Pulmonary artery endothelial cell (primary cell): ENCODE data around the gene CYP21A2. TPM values are rescaled to one million over a fixed set of nuclear protein-coding genes. Genes with fewer than 3 reads are reported as not detected.
"Not testable (repeated sequence)": the region's sequence is repeated elsewhere in the genome, so short reads cannot be mapped to it uniquely, and the experiment has no call there.

Source experiments
- DNase-seq: peaks from one replicate; pipeline ENCODE4 v3.0.0-alpha.2; 2011; ENCODE audit warnings: low read depth, low spot score
- total RNA-seq: library from RNA; depleted of rRNA; stranded (reverse); fragments of >200 nt; gene quantifications from 2 replicates; pipeline ENCODE4 v1.2.3, GENCODE V29; 2014

The CYP21A2 gene
- total RNA-seq, 1 donor from 2014 or later: not detected

DNA sequence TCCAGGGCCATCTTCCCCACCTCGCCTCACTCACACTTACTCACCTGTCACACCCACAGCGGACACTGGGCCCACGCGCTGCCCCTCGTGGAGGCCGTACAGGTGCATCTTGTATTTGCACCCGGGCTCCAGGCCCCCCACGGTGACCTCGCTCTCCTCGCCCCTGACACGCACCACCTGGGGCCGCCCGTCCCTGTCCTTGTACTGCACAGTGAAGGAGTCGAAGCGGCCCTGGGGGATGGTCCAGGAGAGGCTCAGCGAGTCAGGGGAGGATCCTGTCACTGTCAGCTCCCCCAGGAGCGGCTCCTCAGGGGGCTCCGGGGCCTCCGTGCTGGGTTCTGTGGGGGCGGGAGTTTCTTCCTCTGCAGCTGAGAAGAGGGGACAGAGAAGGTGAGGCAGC is 14.4 kb downstream of the CYP21A2 start:
- DNase-seq: not testable (repeated sequence)

DNA sequence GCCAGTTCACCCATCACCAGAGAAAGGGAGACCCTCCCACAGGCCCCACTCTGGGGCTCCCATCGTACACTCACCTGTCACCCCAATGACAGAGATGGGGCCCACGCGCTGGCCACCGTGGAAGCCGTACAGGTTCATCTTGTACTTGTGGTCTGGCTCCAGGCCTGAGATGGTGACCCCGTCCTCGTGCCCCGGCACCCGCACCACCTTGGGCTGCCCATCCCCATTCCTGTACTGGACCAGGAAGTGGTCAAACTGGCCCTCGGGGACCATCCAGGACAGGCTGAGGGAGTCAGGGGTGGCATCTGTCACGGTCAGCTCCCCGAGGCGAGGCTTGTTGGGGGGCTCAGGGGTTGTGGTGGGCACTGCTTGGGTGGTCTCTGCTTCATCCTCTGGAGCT is 15.1 kb downstream of the CYP21A2 start:
- not testable (repeated sequence) for DNase-seq

DNA sequence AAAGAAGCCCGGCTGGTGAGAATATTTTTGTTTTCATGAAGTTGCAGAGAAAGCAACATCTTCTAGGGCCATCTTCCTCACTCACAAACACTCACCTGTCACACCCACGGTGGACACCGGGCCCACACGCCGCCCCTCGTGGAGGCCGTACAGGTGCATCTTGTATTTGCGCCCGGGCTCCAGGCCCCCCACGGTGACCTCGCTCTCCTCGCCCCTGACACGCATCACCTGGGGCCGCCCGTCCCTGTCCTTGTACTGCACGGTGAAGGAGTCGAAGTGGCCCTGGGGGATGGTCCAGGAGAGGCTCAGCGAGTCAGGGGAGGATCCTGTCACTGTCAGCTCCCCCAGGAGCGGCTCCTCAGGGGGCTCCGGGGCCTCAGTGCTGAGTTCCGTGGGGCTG is 17.5 kb downstream of the CYP21A2 start:
- DNase-seq: not testable (repeated sequence)

DNA sequence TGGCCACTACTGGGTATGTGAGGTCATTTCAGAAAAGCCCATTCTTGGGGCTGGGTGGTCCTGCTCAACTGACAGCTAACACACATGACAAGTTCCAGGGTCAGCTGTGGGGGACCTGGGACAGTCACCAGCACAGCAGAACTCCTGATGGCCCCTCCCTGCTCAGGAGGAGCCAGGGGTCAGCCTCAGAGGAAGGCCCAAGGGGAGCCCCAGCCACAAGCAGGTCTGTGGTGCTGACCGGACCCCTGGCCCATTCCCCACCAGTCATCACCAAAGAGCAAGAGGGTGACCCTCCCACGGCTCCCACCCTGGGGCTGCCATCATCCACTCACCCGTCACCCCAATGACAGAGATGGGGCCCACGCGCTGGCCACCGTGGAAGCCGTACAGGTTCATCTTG is 18.0 kb downstream of the CYP21A2 start:
- DNase-seq: no peak

DNA sequence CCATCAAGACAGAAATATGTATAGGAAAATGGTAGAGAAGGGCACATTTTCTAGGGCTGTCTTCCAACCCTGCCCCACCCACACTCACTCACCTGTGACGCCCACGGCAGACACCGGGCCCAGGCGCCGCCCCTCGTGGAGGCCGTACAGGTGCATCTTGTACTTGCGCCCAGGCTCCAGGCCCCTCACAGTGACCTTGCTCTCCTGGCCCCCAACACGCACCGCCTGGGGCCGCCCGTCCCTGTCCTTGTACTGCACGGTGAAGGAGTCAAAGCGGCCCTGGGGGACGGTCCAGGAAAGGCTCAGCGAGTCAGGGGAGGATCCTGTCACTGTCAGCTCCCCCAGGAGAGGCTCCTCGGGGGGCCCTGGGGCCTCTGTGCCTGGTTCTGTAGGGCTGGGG is 19.8 kb downstream of the CYP21A2 start:
- no peak for DNase-seq

DNA sequence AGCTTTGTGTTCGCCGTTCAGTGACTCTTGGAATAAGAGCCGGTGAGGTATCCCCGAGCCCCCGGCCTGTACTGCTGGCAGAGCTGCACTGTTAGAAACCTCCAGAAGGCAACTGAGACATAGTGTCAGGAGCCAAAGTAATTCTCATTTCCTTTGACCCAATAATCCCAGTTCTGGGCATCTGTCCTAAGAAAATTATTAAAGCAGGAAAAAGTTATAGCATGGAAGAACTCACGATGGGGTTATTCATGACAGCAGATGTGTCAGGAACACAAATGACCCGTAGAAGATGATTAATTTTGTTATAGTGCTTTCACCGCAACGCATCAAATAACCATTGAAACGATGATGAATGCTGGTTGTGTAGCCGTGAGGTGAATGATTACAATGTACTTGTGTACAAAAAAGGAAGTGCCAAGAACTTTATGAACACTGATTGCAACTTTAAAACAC is 20.3 kb downstream of the CYP21A2 start:
- DNase-seq: peak; percentile 60

DNA sequence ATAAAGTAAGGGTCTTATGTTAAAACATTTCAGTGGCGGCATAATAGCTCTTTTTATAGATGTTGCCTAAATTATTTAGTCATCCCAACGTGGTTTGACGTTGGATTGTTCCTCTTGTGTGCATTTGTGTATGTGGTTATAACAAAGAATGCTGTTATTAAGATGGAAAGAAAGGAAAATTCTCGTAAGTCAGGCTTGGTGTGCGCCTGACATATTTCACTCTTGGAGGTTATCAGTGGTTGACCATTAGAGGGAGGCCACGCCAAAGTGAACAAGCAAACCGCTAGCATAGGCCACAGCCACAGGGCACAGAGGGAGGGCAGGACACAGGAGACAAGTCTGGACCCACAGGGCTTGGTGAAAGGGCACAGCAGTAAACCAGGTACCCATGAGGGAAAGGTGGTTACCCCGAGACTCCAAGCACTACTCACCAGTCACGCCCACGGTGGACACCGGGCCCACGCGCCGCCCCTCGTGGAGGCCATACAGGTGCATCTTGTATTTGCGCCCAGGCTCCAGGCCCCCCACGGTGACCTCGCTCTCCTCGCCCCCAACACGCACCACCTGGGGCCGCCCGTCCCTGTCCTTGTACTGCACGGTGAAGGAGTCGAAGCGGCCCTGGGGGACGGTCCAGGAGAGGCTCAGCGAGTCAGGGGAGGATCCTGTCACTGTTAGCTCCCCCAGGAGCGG is 22.9 kb downstream of the CYP21A2 start:
- DNase-seq: no peak

DNA sequence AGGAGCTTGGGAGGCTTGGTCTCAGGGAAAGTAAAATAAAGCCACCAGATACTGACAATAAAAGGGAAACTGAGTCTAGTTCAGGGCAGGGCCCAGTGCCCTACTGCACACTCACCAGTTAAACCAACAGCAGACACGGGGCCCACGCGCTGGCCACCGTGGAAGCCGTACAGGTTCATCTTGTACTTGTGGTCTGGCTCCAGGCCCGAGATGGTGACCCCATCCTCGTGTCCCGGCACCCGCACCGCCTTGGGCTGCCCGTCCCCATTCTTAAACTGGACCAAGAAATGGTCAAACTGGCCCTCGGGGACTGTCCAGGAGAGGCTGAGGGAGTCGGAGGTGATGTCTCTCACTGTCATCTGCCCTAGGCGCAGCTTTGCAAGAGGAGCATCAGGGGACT is 26.5 kb downstream of the CYP21A2 start:
- no peak for DNase-seq

DNA sequence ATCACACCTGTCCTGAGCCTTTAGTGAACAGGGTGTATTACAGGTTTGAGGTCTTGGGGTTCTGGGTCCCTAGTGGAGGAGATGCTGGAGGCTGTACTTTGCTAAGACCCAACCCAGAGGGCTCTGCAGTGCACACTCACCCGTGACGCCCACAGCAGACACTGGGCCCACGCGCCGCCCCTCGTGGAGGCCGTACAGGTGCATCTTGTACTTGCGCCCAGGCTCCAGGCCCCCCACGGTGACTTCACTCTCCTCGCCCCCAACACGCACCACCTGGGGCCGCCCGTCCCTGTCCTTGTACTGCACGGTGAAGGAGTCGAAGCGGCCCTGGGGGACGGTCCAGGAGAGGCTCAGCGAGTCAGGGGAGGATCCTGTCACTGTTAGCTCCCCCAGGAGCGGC is 29.3 kb downstream of the CYP21A2 start:
- DNase-seq: not testable (repeated sequence)

DNA sequence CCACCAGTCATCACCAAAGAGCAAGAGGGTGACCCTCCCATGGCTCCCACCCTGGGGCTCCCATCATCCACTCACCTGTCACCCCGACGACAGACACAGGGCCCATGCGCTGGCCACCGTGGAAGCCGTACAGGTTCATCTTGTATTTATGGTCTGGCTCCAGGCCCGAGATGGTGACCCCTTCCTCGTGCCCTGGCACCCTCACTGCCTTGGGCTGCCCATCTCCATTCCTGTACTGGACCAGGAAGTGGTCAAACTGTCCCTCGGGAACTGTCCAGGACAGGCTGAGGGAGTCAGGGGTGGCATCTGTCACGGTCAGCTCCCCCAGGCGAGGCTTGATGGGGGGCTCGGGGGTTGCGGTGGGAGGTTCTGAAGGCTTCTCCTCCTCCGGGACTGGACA is 30.1 kb downstream of the CYP21A2 start:
- DNase-seq: not testable (repeated sequence)

DNA sequence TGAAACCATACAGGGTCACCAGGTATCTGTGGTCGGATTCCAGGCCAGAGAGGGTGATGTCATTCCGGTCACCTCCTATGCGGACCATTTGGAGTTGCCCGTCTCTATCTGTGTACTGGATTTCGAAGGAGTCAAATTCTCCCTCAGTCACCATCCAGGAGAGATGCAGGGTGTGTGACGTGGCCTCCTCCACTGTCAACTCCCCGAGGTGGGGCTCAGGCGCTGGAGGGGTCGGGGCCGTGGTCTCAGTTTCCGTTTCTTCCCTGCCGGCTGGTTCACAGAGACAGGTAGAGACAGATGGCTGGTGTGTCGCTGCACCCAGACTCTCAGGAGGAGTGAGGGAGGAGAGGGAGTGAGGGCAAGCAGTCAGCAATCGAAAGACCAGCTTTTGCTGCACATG is 30.7 kb downstream of the CYP21A2 start:
- no peak for DNase-seq

DNA sequence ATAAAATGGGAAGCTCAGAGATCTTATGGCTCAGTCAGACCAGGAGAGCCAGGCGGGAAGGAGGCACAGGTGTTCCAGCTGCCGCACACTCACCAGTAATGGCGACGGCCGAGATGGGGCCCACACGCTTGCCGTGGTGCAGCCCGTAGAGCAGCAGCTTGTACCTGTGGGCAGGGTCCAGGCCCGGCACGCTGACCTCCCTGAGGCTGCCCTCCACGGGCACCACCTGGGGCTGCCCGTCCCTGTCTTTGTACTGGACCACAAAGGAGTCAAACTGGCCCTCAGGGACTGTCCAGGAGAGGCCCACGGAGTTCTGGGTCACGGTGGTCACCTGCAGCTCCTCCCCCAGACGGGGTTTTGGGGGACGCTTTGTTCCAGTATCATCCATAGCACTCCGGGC is 31.2 kb downstream of the CYP21A2 start:
- DNase-seq: no peak

DNA sequence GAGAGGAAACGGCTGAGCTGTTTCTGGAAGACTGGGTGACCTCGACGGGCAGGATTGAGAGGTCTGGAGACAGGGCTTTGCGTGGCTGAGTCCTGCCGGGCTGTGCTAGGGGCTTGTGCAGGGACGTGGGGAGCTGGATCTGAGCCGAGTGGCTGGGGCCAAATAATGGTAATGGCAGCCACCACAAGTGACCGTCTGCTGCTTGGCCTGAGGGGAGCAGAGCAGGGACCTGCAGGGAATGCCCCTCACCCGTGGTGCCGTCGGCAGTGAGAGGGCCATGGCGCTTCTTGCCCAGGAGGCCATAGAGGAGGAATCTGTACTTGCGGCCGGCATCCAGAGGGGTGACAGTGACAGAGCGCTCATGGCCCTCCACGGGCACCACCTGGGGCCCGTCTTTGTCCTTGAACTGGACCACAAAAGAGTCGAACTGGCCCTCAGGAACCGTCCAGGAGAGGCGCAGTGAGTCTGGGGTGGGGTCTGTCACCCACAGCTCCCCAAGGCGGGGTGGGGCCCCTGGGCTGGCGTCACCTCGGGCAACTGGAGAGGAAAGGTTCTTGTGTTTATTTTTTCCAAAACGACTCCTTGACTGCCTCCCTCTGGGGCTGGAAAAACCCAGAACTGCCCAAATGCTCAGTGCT is 31.8 kb downstream of the CYP21A2 start:
- DNase-seq: no peak

DNA sequence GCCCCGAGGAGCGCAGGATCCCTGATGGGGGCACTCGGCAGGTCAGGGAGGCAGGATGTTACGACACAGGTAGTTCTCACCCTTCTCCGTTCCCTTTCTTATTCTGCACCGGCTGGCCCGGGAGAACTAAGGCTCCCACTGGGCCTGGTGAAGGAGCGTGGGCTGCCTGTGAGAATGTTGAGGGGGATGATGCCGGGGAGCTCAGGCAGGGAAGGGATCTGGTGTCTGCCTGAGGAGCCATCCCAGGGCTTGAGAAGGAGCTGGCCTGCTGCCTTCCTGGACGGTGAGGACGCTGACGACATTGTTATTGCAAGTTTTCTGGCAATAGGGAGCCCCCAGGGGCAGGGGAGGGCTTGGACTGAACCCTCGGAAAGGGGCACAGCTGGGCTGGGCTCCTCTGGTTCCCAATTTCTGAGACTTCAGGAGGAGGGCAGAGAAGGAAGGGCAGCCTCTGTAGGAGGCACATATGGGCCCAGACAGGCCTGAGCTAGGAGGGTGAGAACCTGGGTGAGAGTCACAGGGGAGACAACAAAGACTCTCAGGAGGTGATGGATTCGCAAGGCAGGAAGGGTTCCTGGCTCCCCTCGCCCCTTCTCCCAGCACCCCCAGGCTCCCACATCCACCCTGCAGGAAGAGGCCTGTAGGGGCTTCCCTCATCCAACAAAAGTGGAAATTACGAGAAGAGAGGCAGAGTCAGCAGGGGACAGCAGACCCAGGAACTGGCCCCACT is 32.8 kb downstream of the CYP21A2 start:
- DNase-seq: no peak

DNA sequence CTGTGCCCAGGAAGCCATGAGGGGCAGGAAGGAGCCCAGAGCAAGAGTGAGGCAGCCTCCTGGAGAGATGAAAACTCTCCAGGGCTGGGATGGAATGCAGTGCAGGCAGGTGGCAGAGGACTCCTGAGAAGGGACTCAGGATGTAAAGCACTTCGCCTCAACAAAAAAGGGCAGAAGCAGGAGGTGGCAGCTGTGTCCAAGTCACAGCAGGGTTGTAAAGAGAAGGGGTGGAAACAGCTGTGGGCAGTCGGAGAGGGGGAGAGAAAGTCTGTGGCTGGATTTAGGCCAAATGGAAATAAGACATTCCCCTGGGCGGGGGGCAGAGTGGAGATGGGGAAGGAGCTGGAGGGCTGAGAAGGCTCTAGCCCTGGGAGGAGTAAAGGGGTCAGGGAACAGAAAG is 34.9 kb downstream of the CYP21A2 start:
- DNase-seq: no peak

DNA sequence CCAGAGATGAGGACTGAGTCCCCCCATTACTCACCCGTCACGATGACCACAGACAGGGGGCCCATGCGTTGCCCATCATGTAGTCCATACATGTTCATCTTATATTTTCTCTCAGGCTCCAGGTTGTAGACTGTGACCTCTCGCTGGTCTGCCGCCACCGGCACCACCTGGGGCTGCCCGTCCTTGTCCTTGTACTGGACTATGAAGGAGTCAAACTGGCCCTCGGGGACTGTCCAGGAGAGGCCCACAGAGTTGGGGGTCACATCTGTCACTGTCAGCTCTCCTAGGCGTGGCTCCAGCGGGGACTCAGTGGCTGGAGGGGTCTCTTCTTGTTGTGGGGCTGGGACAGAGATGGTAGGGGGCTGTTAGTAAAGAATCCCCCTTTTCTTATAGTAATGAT is 35.4 kb downstream of the CYP21A2 start:
- no peak for DNase-seq

DNA sequence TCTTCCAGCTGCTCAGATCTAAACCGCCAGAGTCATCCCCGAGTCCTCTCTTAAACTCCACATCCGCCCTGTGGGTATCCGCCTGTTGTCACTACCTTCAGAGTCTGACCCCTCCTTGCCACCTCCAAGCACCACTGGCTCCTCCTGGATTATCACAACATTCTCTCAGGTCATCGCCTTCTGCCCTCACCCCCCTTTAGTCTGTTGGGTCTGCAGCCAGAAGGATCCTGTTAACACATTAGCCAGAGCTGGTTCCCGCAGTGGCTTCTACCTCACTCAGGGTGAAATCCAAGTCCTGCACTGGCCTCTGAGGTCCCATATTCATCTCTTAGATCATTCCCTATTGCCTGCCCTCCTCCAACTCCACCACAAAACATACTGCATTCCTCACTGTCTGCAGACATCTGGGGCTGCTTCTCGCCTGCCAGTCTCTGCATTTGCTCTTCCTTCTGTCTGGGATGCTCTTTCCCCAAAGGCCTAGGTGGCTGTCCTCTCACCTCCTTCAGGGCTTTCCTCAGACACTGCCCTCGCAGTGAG is 36.8 kb downstream of the CYP21A2 start:
- DNase-seq: no peak

DNA sequence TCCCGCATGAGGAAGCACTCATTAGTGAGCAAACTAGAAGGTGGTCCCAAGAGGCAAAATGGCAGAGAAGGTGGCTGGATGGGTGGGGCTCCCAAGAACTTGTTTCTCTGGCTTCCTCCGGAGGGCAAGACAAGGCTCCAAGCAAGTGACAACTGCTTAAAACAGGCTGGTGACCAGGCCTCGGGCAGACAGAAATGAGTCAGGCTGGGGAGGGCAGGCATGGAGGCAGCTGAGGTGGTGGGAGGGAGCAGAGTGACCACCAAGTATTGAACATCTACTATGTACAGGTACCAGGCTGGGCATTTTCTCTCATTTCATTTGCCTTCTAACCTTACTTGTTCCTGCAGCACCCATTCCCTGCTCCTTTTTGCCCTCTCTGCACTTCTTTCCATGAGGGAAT is 37.6 kb downstream of the CYP21A2 start:
- no peak for DNase-seq

DNA sequence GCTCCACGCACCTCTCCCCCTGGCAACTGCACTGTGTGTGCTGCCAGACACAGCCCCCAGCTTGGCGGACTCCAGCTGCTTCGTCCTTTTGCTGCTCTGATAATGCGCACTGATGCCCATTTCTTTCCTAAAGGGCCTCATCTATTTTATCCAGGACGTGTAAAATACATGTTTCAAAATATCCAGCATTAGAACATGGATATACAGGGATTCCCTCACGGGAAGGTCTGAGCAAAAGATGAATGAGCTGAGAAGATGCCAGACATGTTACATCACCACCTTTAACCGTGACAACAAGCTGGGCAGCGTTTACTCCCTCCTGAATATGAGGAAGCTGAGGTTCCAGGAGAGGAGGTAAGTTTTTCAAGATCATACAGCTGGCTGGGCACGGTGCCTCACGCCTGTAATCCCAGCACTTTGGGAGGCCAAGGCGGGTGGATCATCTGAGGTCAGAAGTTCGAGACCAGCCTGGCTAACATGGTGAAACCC is 38.1 kb downstream of the CYP21A2 start:
- DNase-seq: no peak

DNA sequence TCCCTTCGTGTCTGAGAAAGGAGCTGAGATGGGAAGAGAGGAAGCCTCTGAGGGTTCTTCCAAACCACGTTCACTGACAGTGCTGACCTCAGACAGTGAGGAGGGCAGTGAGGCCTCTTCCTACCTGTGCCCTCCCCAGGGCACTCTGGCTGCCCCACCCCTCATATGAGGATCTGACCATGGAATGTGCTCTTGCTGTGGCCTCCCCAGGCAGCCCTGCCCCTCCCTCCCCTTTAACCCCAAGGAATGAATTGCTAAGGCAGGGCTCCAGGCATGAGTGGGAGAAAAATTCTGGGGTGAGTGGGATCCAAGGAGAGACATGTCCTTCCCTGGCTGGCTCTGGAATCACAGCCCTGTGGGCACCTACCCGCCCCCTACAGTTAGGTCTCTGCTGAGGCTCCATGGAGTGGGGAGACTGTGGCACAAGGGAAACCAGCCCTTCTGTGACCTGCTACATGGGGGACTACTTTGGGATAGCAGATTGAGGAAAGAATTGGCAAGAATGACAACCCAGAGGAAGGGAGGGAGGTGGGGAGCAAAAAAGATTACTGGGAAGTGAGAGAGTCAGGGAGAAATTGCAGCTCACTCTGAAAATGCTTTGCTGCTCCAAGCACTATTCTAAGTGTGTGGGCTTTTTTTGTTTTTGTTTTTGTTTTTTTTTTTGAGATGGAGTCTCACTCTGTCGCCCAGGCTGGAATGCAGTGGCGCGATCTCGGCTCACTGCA is 41.5 kb downstream of the CYP21A2 start:
- no peak for DNase-seq

DNA sequence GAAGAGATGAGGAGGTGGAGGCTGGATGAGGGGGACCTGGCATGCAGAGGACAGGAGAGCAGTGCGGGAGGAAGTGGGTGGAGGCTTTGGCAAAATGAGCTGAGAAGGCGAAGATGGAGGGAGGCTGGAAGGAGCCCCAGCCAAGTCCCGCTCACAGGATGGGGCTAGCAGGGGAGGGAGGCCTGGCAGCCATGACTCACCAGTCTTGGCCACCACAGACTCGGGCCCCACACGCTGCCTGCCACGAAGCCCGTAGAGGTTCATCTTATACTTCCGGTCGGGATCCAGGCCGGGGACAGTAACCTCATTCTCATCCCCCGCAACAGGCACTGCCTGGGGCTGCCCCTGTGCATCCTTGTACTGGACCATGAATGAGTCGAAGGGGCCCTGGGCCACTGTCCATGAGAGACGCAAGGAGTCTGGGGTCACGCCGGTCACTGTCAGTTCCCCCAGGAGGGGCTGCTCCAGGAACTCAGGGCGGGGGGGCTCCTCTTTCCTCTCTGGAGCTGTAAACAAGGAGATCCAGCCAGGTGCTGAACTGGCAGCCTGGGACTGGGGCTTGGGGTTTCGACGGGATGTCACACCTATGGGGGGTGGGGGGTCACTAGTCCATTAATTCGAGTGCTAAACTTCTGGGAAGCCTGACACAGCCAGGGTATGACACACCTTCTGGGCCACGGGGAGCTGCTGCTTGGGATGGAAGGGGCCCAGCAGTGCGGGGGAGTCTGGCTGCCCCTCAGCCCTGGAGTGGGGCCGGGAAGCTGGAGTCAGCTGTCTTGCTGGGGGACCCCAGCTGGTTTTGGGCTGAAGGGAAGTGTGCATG is 43.2 kb downstream of the CYP21A2 start:
- DNase-seq: no peak
